ENCODE data around the gene FBXL5.

FBXL5 gene

DNA sequence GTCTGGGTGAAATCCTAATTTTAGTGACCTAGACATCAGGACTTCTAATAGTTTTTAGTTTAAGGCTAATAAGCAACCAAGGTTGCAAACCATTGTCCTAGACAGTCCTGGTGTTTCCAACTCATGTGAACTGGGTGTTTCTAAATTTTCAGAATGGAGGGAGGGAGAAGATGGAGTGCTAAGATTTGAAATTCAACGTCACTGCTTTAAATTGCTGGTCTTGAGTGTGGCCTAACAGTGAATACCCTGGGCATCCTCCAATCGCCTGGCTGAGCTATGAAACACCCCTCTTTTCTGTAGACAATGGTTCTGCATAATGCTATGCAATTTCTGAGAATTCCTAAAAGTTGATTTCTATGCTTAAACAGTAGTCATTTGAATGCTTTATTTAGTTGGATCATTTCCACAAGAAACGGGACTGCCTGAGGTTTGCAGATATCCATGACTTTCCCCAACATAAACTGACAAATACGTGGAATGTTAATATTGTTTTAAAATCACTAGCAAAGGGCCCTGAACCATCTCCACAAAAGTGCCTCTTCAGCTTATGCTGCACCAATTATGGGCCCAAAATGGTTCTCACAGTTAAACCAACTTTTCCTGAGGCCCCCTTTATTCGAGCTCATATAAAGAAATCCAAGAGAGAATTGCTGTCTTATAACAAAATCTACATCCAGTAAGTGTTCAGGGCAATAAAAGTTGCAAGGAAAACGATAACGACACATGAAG is 1.1 kb downstream of the FBXL5 start:
- TF ChIP-seq EZH2 (IDR thresholded peaks at IDR 0.05; ENCODE audit: borderline replicate concordance, low read length) = no peak
- TF ChIP-seq, protein P1, sequence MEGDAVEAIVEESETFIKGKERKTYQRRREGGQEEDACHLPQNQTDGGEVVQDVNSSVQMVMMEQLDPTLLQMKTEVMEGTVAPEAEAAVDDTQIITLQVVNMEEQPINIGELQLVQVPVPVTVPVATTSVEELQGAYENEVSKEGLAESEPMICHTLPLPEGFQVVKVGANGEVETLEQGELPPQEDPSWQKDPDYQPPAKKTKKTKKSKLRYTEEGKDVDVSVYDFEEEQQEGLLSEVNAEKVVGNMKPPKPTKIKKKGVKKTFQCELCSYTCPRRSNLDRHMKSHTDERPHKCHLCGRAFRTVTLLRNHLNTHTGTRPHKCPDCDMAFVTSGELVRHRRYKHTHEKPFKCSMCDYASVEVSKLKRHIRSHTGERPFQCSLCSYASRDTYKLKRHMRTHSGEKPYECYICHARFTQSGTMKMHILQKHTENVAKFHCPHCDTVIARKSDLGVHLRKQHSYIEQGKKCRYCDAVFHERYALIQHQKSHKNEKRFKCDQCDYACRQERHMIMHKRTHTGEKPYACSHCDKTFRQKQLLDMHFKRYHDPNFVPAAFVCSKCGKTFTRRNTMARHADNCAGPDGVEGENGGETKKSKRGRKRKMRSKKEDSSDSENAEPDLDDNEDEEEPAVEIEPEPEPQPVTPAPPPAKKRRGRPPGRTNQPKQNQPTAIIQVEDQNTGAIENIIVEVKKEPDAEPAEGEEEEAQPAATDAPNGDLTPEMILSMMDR (IDR thresholded peaks at IDR 0.05; ENCODE audit: low read length) = no peak
- H3K9ac ChIP-seq (ENCODE audit: low read length) = peak overlapping the region; percentile 88
- no peak overlapping the region for H2AFZ ChIP-seq (ENCODE audit: low read length)
- no peaks in the 10 kb centered on the region for H3K27me3 ChIP-seq (ENCODE audit: insufficient read depth, low read length)
- peaks cover 56% of the 10 kb centered on the region for H3K4me1 ChIP-seq (ENCODE audit: insufficient read depth, low read length, severe bottlenecking)
- no peaks in the 10 kb centered on the region for H3K36me3 ChIP-seq (ENCODE audit: insufficient read depth, low read length)
- peaks cover 44% of the 10 kb centered on the region for H3K79me2 ChIP-seq (ENCODE audit: insufficient read depth, low read length)
- no peaks in the 10 kb centered on the region for H3K9me2 ChIP-seq (ENCODE audit: low read depth, low read length)
- no peaks in the 10 kb centered on the region for H3F3A ChIP-seq (ENCODE audit: insufficient read depth, low read length)
- H3K4me2 ChIP-seq (ENCODE audit: low read length) = peak overlapping the region; percentile 97
- H3K4me3 ChIP-seq (ENCODE audit: low read depth, low read length, poor library complexity, severe bottlenecking) = peak overlapping the region; percentile 79
- no peaks in the 10 kb centered on the region for H4K20me1 ChIP-seq (ENCODE audit: insufficient read depth, low read length)
- H3K9me3 ChIP-seq (ENCODE audit: low read length) = no peaks in the 10 kb centered on the region
- peak overlapping the region; percentile 54 for H3K27ac ChIP-seq (ENCODE audit: low read depth, low read length, poor library complexity, severe bottlenecking)

DNA sequence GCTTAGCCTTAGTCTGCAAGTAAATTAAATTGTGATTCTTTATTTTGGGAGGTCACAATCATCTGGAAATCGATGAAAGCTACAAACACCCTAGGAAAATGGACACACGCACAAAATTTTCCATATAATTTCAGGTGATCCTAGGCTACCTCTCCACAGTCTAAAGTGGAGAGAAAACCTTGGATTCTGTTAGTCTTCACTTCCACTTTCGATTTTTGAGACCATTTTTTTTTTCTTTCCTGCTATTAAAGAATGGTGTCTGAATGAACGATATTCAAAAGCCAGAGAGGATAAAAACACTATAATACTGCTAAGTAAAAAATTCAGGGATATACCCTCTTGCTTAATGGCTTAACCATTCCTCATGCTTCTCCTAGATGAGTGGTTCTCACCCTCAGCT is 1.7 kb downstream of the FBXL5 start:
- no peak for TF ChIP-seq EZH2 (IDR thresholded peaks at IDR 0.05; ENCODE audit: borderline replicate concordance, low read length)
- TF ChIP-seq, protein P1 (IDR thresholded peaks at IDR 0.05; ENCODE audit: low read length) = no peak

DNA sequence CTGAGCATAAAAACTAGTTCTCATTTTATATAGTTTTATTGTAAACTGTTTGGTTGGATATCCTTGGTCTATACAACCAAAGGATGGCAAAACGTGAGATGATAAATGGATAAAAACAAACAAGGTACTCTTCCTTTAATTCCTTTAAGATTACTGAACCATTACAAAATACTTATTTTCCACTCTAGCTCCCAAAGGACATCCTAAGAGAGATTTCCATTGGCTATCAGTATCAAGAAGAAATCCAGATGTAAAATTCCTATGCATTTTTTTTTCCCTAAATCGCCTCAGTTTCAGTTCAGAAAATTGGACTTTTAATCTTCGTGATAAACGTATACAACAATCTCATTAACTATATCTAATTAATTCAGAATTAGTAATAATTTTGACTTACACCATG is 2.3 kb downstream of the FBXL5 start:
- H3K9me3 ChIP-seq (ENCODE audit: low read length) = no peaks in the 10 kb centered on the region
- H3K4me3 ChIP-seq (ENCODE audit: low read depth, low read length, poor library complexity, severe bottlenecking) = peak overlapping the region; percentile 79
- H3K79me2 ChIP-seq (ENCODE audit: insufficient read depth, low read length) = peaks cover 56% of the 10 kb centered on the region
- H4K20me1 ChIP-seq (ENCODE audit: insufficient read depth, low read length) = no peaks in the 10 kb centered on the region
- H3K4me2 ChIP-seq (ENCODE audit: low read length) = peak overlapping the region; percentile 97
- no peaks in the 10 kb centered on the region for H3K9me2 ChIP-seq (ENCODE audit: low read depth, low read length)
- no peaks in the 10 kb centered on the region for H3K27me3 ChIP-seq (ENCODE audit: insufficient read depth, low read length)
- H2AFZ ChIP-seq (ENCODE audit: low read length) = no peak overlapping the region
- H3K36me3 ChIP-seq (ENCODE audit: insufficient read depth, low read length) = no peaks in the 10 kb centered on the region
- no peaks in the 10 kb centered on the region for H3F3A ChIP-seq (ENCODE audit: insufficient read depth, low read length)
- peak overlapping the region; percentile 88 for H3K9ac ChIP-seq (ENCODE audit: low read length)
- TF ChIP-seq, protein P1 (IDR thresholded peaks at IDR 0.05; ENCODE audit: low read length) = no peak
- no peak for TF ChIP-seq EZH2 (IDR thresholded peaks at IDR 0.05; ENCODE audit: borderline replicate concordance, low read length)
- peaks cover 56% of the 10 kb centered on the region for H3K4me1 ChIP-seq (ENCODE audit: insufficient read depth, low read length, severe bottlenecking)
- H3K27ac ChIP-seq (ENCODE audit: low read depth, low read length, poor library complexity, severe bottlenecking) = no peak overlapping the region

More for the DNA sequence above, 1.7 kb downstream of the FBXL5 start:
- Histone ChIP-seq H3K9me3 (ENCODE audit: low read length) (no peaks in the 10 kb centered on the region), H2AFZ (ENCODE audit: low read length) (no peak overlapping the region), H3K9me2 (ENCODE audit: low read depth, low read length) (no peaks in the 10 kb centered on the region), H4K20me1 (ENCODE audit: insufficient read depth, low read length) (no peaks in the 10 kb centered on the region), H3K9ac (ENCODE audit: low read length) (peak overlapping the region; percentile 88), H3K27me3 (ENCODE audit: insufficient read depth, low read length) (no peaks in the 10 kb centered on the region), H3K4me2 (ENCODE audit: low read length) (peak overlapping the region; percentile 97), H3F3A (ENCODE audit: insufficient read depth, low read length) (no peaks in the 10 kb centered on the region), H3K27ac (ENCODE audit: low read depth, low read length, poor library complexity, severe bottlenecking) (peak overlapping the region; percentile 54), H3K4me1 (ENCODE audit: insufficient read depth, low read length, severe bottlenecking) (peaks cover 56% of the 10 kb centered on the region), H3K36me3 (ENCODE audit: insufficient read depth, low read length) (no peaks in the 10 kb centered on the region), H3K4me3 (ENCODE audit: low read depth, low read length, poor library complexity, severe bottlenecking) (peak overlapping the region; percentile 79), H3K79me2 (ENCODE audit: insufficient read depth, low read length) (peaks cover 50% of the 10 kb centered on the region)

All from OCI-LY1 (cell line).